MM.1S (cell line): ENCODE data around the gene ZNF286A.
"Not testable (repeated sequence)": the region's sequence is repeated elsewhere in the genome, so short reads cannot be mapped to it uniquely, and the experiment has no call there.

Experiments
- EZH2 ChIP-seq: fragments of 300-600 bp; sonication (generic); optimal IDR thresholded peaks from 2 replicates; pipeline ENCODE3; 2017; ENCODE audit warnings: low read depth, mild to moderate bottlenecking, antibody characterized with exemption, low read length, mixed read lengths
- EZH2phosphoT487 ChIP-seq: fragments of 300-600 bp; sonication (generic); IDR thresholded peaks from 2 replicates; pipeline ENCODE4 v1.6.1; 2018; ENCODE audit warnings: antibody characterized with exemption, low read length
- TF ChIP-seq, protein P1 (sequence below): fragments of 300-600 bp; sonication (generic); IDR thresholded peaks from 2 replicates; pipeline ENCODE4 v1.5.1; 2016; ENCODE audit warnings: antibody characterized with exemption, low read length, mixed read lengths

GRCh38 chr17:15739259-15739658 is 39.7 kb downstream of the ZNF286A start:
- TF ChIP-seq, protein P1, sequence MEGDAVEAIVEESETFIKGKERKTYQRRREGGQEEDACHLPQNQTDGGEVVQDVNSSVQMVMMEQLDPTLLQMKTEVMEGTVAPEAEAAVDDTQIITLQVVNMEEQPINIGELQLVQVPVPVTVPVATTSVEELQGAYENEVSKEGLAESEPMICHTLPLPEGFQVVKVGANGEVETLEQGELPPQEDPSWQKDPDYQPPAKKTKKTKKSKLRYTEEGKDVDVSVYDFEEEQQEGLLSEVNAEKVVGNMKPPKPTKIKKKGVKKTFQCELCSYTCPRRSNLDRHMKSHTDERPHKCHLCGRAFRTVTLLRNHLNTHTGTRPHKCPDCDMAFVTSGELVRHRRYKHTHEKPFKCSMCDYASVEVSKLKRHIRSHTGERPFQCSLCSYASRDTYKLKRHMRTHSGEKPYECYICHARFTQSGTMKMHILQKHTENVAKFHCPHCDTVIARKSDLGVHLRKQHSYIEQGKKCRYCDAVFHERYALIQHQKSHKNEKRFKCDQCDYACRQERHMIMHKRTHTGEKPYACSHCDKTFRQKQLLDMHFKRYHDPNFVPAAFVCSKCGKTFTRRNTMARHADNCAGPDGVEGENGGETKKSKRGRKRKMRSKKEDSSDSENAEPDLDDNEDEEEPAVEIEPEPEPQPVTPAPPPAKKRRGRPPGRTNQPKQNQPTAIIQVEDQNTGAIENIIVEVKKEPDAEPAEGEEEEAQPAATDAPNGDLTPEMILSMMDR: not testable (repeated sequence)
- not testable (repeated sequence) for TF ChIP-seq EZH2, EZH2phosphoT487
